ENCODE measurements around the gene HRAS.
A peak's percentile ranks its signal among the peaks of the same experiment; 100 is the strongest.

The HRAS gene

GRCh38 chr11:568306-569157, 33.2 kb upstream of the HRAS start:
- no peaks in the 10 kb centered on the region for H3K9me3 Mint-ChIP-seq
- TF ChIP-seq, protein P1, sequence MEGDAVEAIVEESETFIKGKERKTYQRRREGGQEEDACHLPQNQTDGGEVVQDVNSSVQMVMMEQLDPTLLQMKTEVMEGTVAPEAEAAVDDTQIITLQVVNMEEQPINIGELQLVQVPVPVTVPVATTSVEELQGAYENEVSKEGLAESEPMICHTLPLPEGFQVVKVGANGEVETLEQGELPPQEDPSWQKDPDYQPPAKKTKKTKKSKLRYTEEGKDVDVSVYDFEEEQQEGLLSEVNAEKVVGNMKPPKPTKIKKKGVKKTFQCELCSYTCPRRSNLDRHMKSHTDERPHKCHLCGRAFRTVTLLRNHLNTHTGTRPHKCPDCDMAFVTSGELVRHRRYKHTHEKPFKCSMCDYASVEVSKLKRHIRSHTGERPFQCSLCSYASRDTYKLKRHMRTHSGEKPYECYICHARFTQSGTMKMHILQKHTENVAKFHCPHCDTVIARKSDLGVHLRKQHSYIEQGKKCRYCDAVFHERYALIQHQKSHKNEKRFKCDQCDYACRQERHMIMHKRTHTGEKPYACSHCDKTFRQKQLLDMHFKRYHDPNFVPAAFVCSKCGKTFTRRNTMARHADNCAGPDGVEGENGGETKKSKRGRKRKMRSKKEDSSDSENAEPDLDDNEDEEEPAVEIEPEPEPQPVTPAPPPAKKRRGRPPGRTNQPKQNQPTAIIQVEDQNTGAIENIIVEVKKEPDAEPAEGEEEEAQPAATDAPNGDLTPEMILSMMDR (IDR thresholded peaks at IDR 0.05), result no peak
- peak overlapping the region; percentile 80 for H3K4me3 Mint-ChIP-seq
- H3K27me3 Mint-ChIP-seq (ENCODE audit: low read depth, poor library complexity), result no peaks in the 10 kb centered on the region
- H3K4me1 Mint-ChIP-seq, result peaks cover 34% of the 10 kb centered on the region
- no peak overlapping the region for H3K27ac Mint-ChIP-seq
- H3K36me3 Mint-ChIP-seq (ENCODE audit: low read depth), result no peaks in the 10 kb centered on the region
- peak; percentile 96 for DNase-seq

DNA sequence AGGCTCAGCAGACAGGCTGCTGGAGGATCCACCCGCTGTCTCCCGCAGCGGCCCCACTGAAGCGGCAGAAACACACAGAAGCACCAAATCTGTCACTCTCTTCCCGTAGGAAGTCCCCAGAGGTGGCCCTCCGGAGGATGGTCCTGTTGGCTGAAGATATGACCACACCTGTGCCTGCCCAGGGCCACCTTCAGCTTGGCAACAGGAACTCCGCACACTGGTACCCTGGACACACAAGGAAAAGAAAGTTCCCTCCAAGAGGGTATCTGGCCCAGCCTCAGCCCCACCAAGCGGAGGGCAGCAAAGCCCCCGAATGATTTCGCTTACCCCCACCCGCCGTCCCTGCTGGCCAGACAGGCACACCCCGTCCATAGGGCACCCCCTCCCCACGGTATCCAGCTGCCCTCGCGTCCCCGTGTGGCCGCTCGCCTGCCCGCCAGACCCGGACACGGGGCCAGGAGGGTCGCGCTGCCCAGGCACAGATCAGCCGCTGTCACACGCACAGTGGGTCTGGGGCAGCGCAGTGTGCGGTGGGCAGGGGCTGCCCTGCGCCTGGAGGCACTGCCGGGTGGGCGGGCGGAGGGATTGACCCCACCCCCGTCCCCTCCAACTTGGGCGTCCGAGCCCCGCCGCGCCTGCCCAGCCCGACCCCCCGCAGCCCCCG, 32.4 kb upstream of the HRAS start:
- TF ChIP-seq, protein P1 (IDR thresholded peaks at IDR 0.05), result no peak
- H3K36me3 Mint-ChIP-seq (ENCODE audit: low read depth), result no peaks in the 10 kb centered on the region
- no peaks in the 10 kb centered on the region for H3K27me3 Mint-ChIP-seq (ENCODE audit: low read depth, poor library complexity)
- H3K9me3 Mint-ChIP-seq, result no peaks in the 10 kb centered on the region
- H3K27ac Mint-ChIP-seq, result no peak overlapping the region
- H3K4me3 Mint-ChIP-seq, result peak overlapping the region; percentile 86
- peaks cover 28% of the 10 kb centered on the region for H3K4me1 Mint-ChIP-seq
- no peak for DNase-seq

DNA sequence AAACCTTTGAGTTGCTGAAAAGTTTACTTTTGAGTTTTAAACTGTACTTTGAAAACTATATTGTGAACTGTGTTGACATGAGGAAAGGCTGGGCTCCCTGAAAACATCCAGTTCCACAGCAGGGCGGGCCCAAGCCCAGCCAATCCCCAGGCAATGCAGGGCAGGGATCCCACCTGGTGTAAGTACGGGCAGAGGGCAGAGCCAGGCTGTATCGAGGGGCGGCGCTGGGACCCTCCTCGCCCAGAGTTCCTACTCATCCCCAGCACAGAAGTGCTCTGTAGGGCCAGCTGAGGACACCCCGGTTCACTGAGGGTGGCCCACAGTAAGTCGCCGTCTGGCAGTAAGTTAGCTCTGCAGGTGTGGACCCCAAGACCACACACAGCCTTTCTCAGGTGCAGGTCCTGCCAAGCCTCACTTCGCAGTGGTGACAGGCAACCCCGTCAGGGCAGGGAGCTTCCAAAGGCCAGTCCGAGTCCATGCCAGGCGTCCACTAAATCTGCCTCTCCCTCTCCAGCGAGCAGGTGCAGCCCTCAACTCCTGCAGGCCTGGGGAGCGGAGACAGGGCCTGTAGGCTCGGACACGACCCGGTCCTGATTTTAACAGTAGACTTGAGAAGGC, 31.7 kb upstream of the HRAS start:
- H3K27ac Mint-ChIP-seq, result no peak overlapping the region
- no peaks in the 10 kb centered on the region for H3K36me3 Mint-ChIP-seq (ENCODE audit: low read depth)
- TF ChIP-seq, protein P1 (IDR thresholded peaks at IDR 0.05), result no peak
- H3K4me3 Mint-ChIP-seq, result peak overlapping the region; percentile 86
- no peaks in the 10 kb centered on the region for H3K27me3 Mint-ChIP-seq (ENCODE audit: low read depth, poor library complexity)
- H3K4me1 Mint-ChIP-seq, result peaks cover 28% of the 10 kb centered on the region
- no peaks in the 10 kb centered on the region for H3K9me3 Mint-ChIP-seq
- no peak for DNase-seq

DNA sequence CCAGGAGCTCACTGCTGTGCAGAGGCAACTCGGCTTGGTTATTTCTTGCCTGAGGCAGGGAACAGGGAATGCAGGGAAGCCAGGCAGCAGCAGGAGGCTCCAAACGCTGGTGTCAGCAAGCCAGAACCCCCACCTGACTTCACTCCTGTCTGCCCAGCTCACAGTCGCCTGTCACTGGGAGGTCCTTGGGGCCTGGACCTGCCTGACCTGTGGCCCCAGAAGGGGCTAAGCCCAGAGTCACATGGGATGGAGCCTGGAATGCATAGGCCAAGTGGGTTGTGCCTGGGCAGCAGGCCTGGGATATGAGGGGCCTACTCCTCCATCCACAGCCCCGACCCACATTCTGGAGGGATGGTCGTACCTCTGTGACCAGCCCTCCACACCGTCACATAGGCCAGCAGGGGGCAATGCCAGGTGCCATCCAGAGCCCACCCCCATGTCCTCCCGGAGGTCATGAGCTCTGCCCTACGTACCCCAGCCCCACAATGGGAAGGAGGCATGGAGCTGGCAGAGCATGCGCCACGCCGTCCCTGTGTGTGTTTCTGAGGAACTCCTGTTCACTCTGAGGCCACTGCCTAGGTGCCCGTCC, 30.6 kb upstream of the HRAS start:
- no peaks in the 10 kb centered on the region for H3K9me3 Mint-ChIP-seq
- no peaks in the 10 kb centered on the region for H3K27me3 Mint-ChIP-seq (ENCODE audit: low read depth, poor library complexity)
- no peaks in the 10 kb centered on the region for H3K36me3 Mint-ChIP-seq (ENCODE audit: low read depth)
- H3K27ac Mint-ChIP-seq, result no peak overlapping the region
- DNase-seq, result no peak
- peaks cover 20% of the 10 kb centered on the region for H3K4me1 Mint-ChIP-seq
- H3K4me3 Mint-ChIP-seq, result no peak overlapping the region
- TF ChIP-seq, protein P1 (IDR thresholded peaks at IDR 0.05), result no peak

DNA sequence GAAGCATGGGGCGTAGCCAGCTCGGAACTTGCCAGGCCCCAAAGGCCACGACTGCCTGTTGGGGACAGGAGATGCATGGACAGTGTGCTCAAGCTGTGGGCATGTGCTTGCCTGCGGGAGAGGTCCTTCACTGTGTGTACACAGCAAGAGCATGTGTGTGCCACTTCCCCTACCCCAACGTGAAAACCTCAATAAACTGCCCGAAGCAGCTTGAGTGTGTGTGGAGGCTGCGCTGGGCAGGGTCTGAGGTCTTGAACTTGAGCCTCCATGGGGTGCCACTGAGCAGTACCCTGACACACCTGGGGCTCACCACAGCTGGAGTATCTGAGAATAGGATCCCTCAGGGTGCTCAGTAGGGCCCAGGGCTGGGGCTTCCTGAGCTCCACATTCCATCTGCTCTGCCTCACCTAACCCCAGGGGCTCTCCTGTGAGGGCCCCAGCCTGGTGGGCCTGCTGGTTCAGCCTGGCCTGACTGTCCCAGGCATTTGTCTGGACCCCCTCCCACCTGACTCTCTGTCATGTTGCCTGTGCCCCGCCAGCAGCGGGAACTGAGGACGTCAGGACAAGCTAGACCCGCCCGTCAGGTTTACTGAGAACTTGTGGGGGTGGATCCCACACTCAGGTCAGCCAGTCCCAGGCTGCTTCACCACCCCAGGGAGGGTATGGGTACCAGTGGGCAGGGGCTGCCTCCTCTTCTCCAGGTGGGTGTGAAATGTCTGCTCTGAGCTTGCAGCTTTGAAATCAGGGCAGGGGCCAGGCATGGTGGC, 28.6 kb upstream of the HRAS start:
- DNase-seq, result no peak
- peaks cover 17% of the 10 kb centered on the region for H3K4me1 Mint-ChIP-seq
- no peak overlapping the region for H3K4me3 Mint-ChIP-seq
- H3K36me3 Mint-ChIP-seq (ENCODE audit: low read depth), result no peaks in the 10 kb centered on the region
- H3K27ac Mint-ChIP-seq, result no peak overlapping the region
- H3K27me3 Mint-ChIP-seq (ENCODE audit: low read depth, poor library complexity), result peaks cover 4% of the 10 kb centered on the region
- TF ChIP-seq, protein P1 (IDR thresholded peaks at IDR 0.05), result no peak
- no peaks in the 10 kb centered on the region for H3K9me3 Mint-ChIP-seq

All from nephron progenitor cell (in vitro differentiated cells).